ENCODE results near the gene EML5. TPM values are rescaled to one million over a fixed set of nuclear protein-coding genes. Genes with fewer than 3 reads are reported as not detected.

Gene EML5
- total RNA-seq, 4 donors from 2014 or later, result 2.7 to 3.7 (median 3.7) TPM

GRCh38 chr14:88785911-88786310, 6.8 kb downstream of the EML5 start:
- Histone ChIP-seq H3K36me3 (no peaks in the 10 kb centered on the region), H3K4me3 (no peak overlapping the region), H3K27ac (replicated peaks in 1 of 4) (no peak overlapping the region), H3K27me3 (no peaks in the 10 kb centered on the region), H3K9me3 (no peaks in the 10 kb centered on the region), H3K4me1 (peaks cover 0 to 2% (median 0%) of the 10 kb centered on the region in 4 donors)
- TF ChIP-seq POLR2A (IDR thresholded peaks at IDR 0.05; ENCODE audit: low read depth) (no peak), POLR2AphosphoS5 (IDR thresholded peaks at IDR 0.05) (no peak), EP300 (IDR thresholded peaks at IDR 0.05) (no peak), CTCF (IDR thresholded peaks at IDR 0.05) (no peak)
- no peak for DNase-seq (ENCODE audit: extremely low spot score)
- 82% methylated on average over 1 of the region's 1 CpG for WGBS
- intact Hi-C loops (cut with DNase I), result no loop called here

GRCh38 chr14:88775532-88775931, 17.2 kb downstream of the EML5 start:
- Histone ChIP-seq H3K36me3 (no peaks in the 10 kb centered on the region), H3K4me3 (no peak overlapping the region), H3K27me3 (no peaks in the 10 kb centered on the region), H3K4me1 (no peaks in the 10 kb centered on the region), H3K9me3 (no peaks in the 10 kb centered on the region), H3K27ac (replicated peaks in 1 of 4) (no peak overlapping the region)
- WGBS, result 83% methylated on average over 1 of the region's 3 CpGs
- DNase-seq (ENCODE audit: extremely low spot score), result no peak
- intact Hi-C loops (cut with DNase I), result no loop called here
- TF ChIP-seq POLR2AphosphoS5 (IDR thresholded peaks at IDR 0.05) (no peak), POLR2A (IDR thresholded peaks at IDR 0.05; ENCODE audit: low read depth) (no peak), EP300 (IDR thresholded peaks at IDR 0.05) (no peak), CTCF (IDR thresholded peaks at IDR 0.05) (no peak)

GRCh38 chr14:88770736-88771135, 22.0 kb downstream of the EML5 start:
- no peak for DNase-seq (ENCODE audit: extremely low spot score)
- H3K27ac ChIP-seq (replicated peaks in 1 of 4), result no peak overlapping the region

GRCh38 chr14:88765130-88765529, 27.6 kb downstream of the EML5 start:
- TF ChIP-seq POLR2AphosphoS5 (IDR thresholded peaks at IDR 0.05) (no peak), EP300 (IDR thresholded peaks at IDR 0.05) (no peak), CTCF (IDR thresholded peaks at IDR 0.05) (no peak), POLR2A (IDR thresholded peaks at IDR 0.05; ENCODE audit: low read depth) (no peak)
- intact Hi-C loops (cut with DNase I), result no loop called here

More at GRCh38 chr14:88770736-88771135, 22.0 kb downstream of the EML5 start:
- Histone ChIP-seq H3K36me3 (no peaks in the 10 kb centered on the region), H3K27me3 (no peaks in the 10 kb centered on the region), H3K4me1 (no peaks in the 10 kb centered on the region), H3K9me3 (peaks cover 0 to 11% (median 4%) of the 10 kb centered on the region in 4 donors), H3K4me3 (no peak overlapping the region)
- TF ChIP-seq EP300 (IDR thresholded peaks at IDR 0.05) (no peak), POLR2A (IDR thresholded peaks at IDR 0.05; ENCODE audit: low read depth) (no peak), CTCF (IDR thresholded peaks at IDR 0.05) (no peak), POLR2AphosphoS5 (IDR thresholded peaks at IDR 0.05) (no peak)
- intact Hi-C loops (cut with DNase I), result no loop called here

GRCh38 chr14:88753873-88754272, 38.9 kb downstream of the EML5 start:
- Histone ChIP-seq H3K4me3 (no peak overlapping the region), H3K36me3 (no peaks in the 10 kb centered on the region), H3K4me1 (no peaks in the 10 kb centered on the region), H3K9me3 (no peaks in the 10 kb centered on the region), H3K27me3 (no peaks in the 10 kb centered on the region), H3K27ac (replicated peaks in 1 of 4) (no peak overlapping the region)
- intact Hi-C loops (cut with DNase I), result no loop called here
- no peak for DNase-seq (ENCODE audit: extremely low spot score)
- 93% methylated on average over 1 of the region's 1 CpG for WGBS
- no peak for TF ChIP-seq POLR2A (IDR thresholded peaks at IDR 0.05; ENCODE audit: low read depth)
- no peak for TF ChIP-seq POLR2AphosphoS5 (IDR thresholded peaks at IDR 0.05)
- TF ChIP-seq EP300 (IDR thresholded peaks at IDR 0.05), result no peak
- TF ChIP-seq CTCF (IDR thresholded peaks at IDR 0.05), result no peak

More at GRCh38 chr14:88765130-88765529, 27.6 kb downstream of the EML5 start:
- Histone ChIP-seq H3K9me3 (peaks cover 0 to 11% (median 4%) of the 10 kb centered on the region in 4 donors), H3K4me3 (no peak overlapping the region), H3K36me3 (no peaks in the 10 kb centered on the region), H3K27me3 (no peaks in the 10 kb centered on the region), H3K27ac (replicated peaks in 1 of 4) (no peak overlapping the region), H3K4me1 (no peaks in the 10 kb centered on the region)
- no peak for DNase-seq (ENCODE audit: extremely low spot score)
- WGBS, result 72% methylated on average over 2 of the region's 2 CpGs
